ENCODE results near the gene RASA3.

The RASA3 gene

GRCh38 chr13:113951246-113951999, 181.0 kb downstream of the RASA3 start:
- DNase-seq (ENCODE audit: low spot score), result peak; percentile 46

GRCh38 chr13:113950451-113951245, 181.8 kb downstream of the RASA3 start:
- no peak for DNase-seq (ENCODE audit: low spot score)

- no peak for DNase-seq (ENCODE audit: low spot score)
Measured at GRCh38 chr13:113949546-113949945, 182.9 kb downstream of the RASA3 start.

- no peak for DNase-seq (ENCODE audit: low spot score)
Measured at GRCh38 chr13:113948034-113948742, 184.2 kb downstream of the RASA3 start.

- no peak for DNase-seq (ENCODE audit: low spot score)
Measured at GRCh38 chr13:113947311-113948033, 185.0 kb downstream of the RASA3 start.

- DNase-seq (ENCODE audit: low spot score), result no peak
Measured at GRCh38 chr13:113946409-113947181, 185.8 kb downstream of the RASA3 start.

- no peak for DNase-seq (ENCODE audit: low spot score)
Measured at GRCh38 chr13:113945857-113946408, 186.5 kb downstream of the RASA3 start.

GRCh38 chr13:113943821-113944565, 188.4 kb downstream of the RASA3 start:
- no peak for DNase-seq (ENCODE audit: low spot score)

- DNase-seq (ENCODE audit: low spot score), result no peak
Measured at GRCh38 chr13:113942591-113943103, 189.8 kb downstream of the RASA3 start.

- DNase-seq (ENCODE audit: low spot score), result no peak
Measured at GRCh38 chr13:113941571-113942191, 190.7 kb downstream of the RASA3 start.

GRCh38 chr13:113939944-113940297, 192.5 kb downstream of the RASA3 start:
- no peak for DNase-seq (ENCODE audit: low spot score)

- DNase-seq (ENCODE audit: low spot score), result no peak
Measured at GRCh38 chr13:113939129-113939943, 193.1 kb downstream of the RASA3 start.

GRCh38 chr13:113938716-113939115, 193.7 kb downstream of the RASA3 start:
- no peak for DNase-seq (ENCODE audit: low spot score)

GRCh38 chr13:113938246-113938645, 194.2 kb downstream of the RASA3 start:
- DNase-seq (ENCODE audit: low spot score), result no peak

- DNase-seq (ENCODE audit: low spot score), result no peak
Measured at GRCh38 chr13:113937527-113938180, 194.8 kb downstream of the RASA3 start.

GRCh38 chr13:113937073-113937472, 195.3 kb downstream of the RASA3 start:
- DNase-seq (ENCODE audit: low spot score), result no peak

- no peak for DNase-seq (ENCODE audit: low spot score)
Measured at GRCh38 chr13:113936166-113936965, 196.1 kb downstream of the RASA3 start.
